ENCODE results near the gene UBLCP1.
"Not testable (repeated sequence)": the region's sequence is repeated elsewhere in the genome, so short reads cannot be mapped to it uniquely, and the experiment has no call there.

UBLCP1 gene

DNA sequence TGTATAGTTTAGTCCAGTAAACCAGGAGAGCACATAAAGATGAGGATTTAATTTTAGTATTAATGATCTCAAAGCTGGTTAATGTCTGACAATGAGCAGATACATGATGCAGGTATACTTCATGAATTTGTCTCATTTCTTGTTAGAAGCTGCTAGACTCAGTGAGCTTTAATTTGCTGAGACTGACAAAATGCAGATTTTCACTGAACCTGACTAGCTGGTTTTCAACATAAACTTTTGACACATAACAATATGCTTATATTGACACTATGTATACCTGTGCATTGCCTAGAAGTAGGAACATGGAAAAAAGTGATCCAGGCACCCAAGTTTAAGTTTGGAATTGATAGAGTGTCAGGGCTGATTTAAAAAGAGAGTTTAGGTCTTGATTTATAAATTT lies 10.8 kb downstream of the UBLCP1 start:
- Histone ChIP-seq H3K27ac (ENCODE audit: insufficient read depth, low read depth, low read length, poor library complexity, severe bottlenecking) (no peak overlapping the region), H3K4me3 (ENCODE audit: insufficient read depth, low read depth, low read length) (no peak overlapping the region), H3K27me3 (ENCODE audit: control insufficient read depth, insufficient read depth, low read length, poor library complexity, severe bottlenecking) (no peaks in the 10 kb centered on the region), H3K9me3 (ENCODE audit: control insufficient read depth, low read length) (no peaks in the 10 kb centered on the region), H3K4me1 (ENCODE audit: control insufficient read depth, insufficient read depth, low read length) (no peaks in the 10 kb centered on the region), H3K36me3 (ENCODE audit: control insufficient read depth, insufficient read depth, low read length) (peaks cover 13% of the 10 kb centered on the region)

DNA sequence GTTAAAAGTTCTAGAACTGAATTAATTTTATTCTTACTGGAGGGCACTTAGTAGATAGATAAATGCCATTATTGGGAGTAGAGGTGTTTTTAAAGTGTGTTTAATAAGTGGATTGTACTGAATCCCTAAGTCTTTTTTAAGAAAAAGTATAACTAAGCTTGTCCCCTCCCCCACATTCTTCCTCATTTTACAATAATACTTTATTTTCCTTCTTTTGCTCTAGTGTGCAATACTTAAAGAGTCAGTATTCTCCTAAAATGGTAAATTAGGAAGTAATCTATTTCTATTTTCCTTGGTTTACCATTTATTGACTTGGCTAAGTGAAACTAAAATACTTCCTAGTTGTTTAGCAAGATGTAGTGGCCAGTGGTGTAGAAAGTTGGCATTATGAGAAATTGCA lies 11.6 kb downstream of the UBLCP1 start:
- H3K36me3 ChIP-seq (ENCODE audit: control insufficient read depth, insufficient read depth, low read length): peaks cover 10% of the 10 kb centered on the region
- no peaks in the 10 kb centered on the region for H3K9me3 ChIP-seq (ENCODE audit: control insufficient read depth, low read length)
- no peak overlapping the region for H3K4me3 ChIP-seq (ENCODE audit: insufficient read depth, low read depth, low read length)
- no peaks in the 10 kb centered on the region for H3K4me1 ChIP-seq (ENCODE audit: control insufficient read depth, insufficient read depth, low read length)
- no peaks in the 10 kb centered on the region for H3K27me3 ChIP-seq (ENCODE audit: control insufficient read depth, insufficient read depth, low read length, poor library complexity, severe bottlenecking)
- H3K27ac ChIP-seq (ENCODE audit: insufficient read depth, low read depth, low read length, poor library complexity, severe bottlenecking): no peak overlapping the region

DNA sequence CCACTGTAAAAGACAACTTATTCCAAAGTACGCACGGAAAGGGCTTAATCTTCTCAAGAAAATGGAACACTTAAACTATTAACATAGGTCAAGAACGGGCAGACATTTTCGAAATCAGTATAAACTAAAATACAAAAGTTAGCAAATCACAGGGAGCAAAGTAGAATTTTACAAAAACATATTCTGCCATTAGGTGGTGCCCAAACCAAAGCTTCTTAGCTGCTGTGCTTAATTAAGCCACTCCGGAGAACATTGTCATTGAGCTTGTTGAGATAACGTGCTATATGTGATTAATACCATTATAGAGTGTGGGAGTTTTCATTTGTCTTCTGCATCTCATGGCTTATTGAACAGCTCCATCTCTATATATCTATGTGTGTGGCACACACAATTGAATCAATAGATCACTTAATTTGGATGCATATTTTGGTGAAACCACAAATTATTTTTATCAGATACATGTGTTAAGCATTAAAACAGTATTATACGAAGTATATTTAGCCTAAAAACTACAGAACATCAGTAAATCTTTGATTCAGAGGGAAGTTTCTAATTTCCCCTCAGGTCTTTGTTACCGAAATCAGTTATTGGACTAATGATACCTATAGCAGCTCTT lies 23.4 kb downstream of the UBLCP1 start:
- 85 to 96% methylated on average over 8 of the region's 8 CpGs for WGBS, 2 experiments

DNA sequence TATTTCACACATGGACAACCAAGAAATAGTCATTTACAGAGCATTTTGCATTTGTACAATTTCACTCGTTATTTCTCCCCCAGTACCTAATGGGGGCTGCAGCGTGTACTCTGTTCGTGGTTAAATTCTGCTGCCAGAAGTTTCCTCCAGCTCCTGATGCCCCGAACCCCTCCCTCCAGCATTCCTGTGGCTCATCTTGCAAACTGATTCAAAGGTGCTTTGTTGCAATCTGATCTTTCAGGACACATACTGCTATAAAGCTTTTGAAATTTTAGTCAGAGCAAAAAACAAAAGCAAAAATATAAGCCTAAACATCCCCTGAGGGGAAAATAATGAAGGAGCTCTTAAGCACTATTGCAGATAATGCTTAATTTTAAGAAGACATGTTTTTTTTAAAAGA lies 27.7 kb downstream of the UBLCP1 start:
- Histone ChIP-seq H3K27me3 (ENCODE audit: control insufficient read depth, insufficient read depth, low read length, poor library complexity, severe bottlenecking) (no peaks in the 10 kb centered on the region), H3K36me3 (ENCODE audit: control insufficient read depth, insufficient read depth, low read length) (no peaks in the 10 kb centered on the region), H3K4me1 (ENCODE audit: control insufficient read depth, insufficient read depth, low read length) (no peaks in the 10 kb centered on the region), H3K9me3 (ENCODE audit: control insufficient read depth, low read length) (no peaks in the 10 kb centered on the region), H3K27ac (ENCODE audit: insufficient read depth, low read depth, low read length, poor library complexity, severe bottlenecking) (no peak overlapping the region), H3K4me3 (ENCODE audit: insufficient read depth, low read depth, low read length) (no peak overlapping the region)
- WGBS, 2 experiments: 87 to 88% methylated on average over 4 of the region's 4 CpGs

More for the DNA sequence above, 23.4 kb downstream of the UBLCP1 start:
- Histone ChIP-seq H3K36me3 (ENCODE audit: control insufficient read depth, insufficient read depth, low read length) (no peaks in the 10 kb centered on the region), H3K9me3 (ENCODE audit: control insufficient read depth, low read length) (no peaks in the 10 kb centered on the region), H3K27me3 (ENCODE audit: control insufficient read depth, insufficient read depth, low read length, poor library complexity, severe bottlenecking) (no peaks in the 10 kb centered on the region), H3K4me3 (ENCODE audit: insufficient read depth, low read depth, low read length) (no peak overlapping the region), H3K27ac (ENCODE audit: insufficient read depth, low read depth, low read length, poor library complexity, severe bottlenecking) (no peak overlapping the region), H3K4me1 (ENCODE audit: control insufficient read depth, insufficient read depth, low read length) (no peaks in the 10 kb centered on the region)

DNA sequence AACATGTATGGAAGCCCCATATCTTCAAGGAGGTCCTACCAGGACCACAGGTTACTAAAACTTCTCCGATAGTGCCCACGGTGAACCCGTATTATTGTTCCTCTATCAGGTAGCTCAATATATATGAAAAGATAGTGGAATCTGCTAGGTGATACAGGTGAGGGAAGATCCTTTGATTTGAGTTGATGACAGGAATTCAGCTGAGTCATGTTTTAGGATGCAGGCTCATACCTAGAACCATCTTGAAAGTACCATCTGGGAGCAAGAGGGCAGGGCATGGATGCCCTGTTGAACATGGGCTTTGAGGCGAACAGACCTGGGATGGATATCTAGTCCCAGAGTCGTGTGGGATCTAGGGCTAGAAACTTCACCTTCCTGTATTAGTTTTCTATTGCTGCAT lies 31.8 kb downstream of the UBLCP1 start:
- Histone ChIP-seq H3K4me1 (ENCODE audit: control insufficient read depth, insufficient read depth, low read length) (no peaks in the 10 kb centered on the region), H3K27me3 (ENCODE audit: control insufficient read depth, insufficient read depth, low read length, poor library complexity, severe bottlenecking) (no peaks in the 10 kb centered on the region), H3K9me3 (ENCODE audit: control insufficient read depth, low read length) (no peaks in the 10 kb centered on the region), H3K27ac (ENCODE audit: insufficient read depth, low read depth, low read length, poor library complexity, severe bottlenecking) (no peak overlapping the region), H3K36me3 (ENCODE audit: control insufficient read depth, insufficient read depth, low read length) (no peaks in the 10 kb centered on the region), H3K4me3 (ENCODE audit: insufficient read depth, low read depth, low read length) (no peak overlapping the region)
- 94 to 95% methylated on average over 5 of the region's 5 CpGs for WGBS, 2 experiments

DNA sequence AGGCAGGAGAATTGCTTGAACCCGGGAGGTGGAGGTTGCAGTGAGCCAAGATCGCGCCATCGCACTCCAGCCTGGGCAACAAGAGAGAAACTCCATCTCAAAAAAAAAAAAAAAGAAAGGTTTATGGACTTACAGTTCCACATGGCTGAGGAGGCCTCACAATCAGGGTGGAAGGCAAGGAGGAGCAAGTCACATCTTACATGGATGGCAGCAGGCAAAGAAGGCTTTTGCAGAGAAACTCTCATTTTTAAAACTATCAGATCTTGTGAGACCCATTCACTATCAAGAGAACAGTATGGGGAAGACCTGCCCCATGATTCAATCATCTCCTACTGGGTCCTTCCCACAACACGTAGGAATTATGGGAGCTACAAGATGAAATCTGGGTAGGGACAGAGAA lies 34.2 kb downstream of the UBLCP1 start:
- not testable (repeated sequence) for H3K27me3 ChIP-seq (ENCODE audit: control insufficient read depth, insufficient read depth, low read length, poor library complexity, severe bottlenecking); H3K4me1 ChIP-seq (ENCODE audit: control insufficient read depth, insufficient read depth, low read length); H3K4me3 ChIP-seq (ENCODE audit: insufficient read depth, low read depth, low read length); H3K27ac ChIP-seq (ENCODE audit: insufficient read depth, low read depth, low read length, poor library complexity, severe bottlenecking); H3K9me3 ChIP-seq (ENCODE audit: control insufficient read depth, low read length); H3K36me3 ChIP-seq (ENCODE audit: control insufficient read depth, insufficient read depth, low read length)
- WGBS, 2 experiments: 90 to 97% methylated on average over 2 to 5 of the region's 5 CpGs

DNA sequence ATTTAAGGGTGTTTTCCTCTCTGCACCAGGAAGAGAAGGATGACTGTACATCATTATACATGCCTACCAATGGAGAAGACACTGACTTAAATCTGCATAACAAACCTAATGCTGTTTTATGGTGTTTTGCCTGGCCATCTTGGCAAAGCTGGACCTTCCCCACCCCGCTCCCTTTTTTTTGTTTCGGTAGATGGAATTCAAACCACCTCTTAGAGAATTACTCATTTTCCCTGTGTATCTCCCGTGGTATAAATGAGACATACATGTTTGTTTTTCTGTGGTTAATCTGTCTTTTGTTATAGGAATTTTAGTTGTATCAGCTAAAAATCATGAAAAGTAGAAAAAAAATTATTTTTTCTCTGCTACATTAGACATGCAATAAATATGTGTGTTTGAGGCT lies 38.4 kb downstream of the UBLCP1 start:
- Histone ChIP-seq H3K9me3 (ENCODE audit: control insufficient read depth, low read length) (no peaks in the 10 kb centered on the region), H3K27me3 (ENCODE audit: control insufficient read depth, insufficient read depth, low read length, poor library complexity, severe bottlenecking) (no peaks in the 10 kb centered on the region), H3K4me3 (ENCODE audit: insufficient read depth, low read depth, low read length) (no peak overlapping the region), H3K4me1 (ENCODE audit: control insufficient read depth, insufficient read depth, low read length) (no peaks in the 10 kb centered on the region), H3K27ac (ENCODE audit: insufficient read depth, low read depth, low read length, poor library complexity, severe bottlenecking) (no peak overlapping the region), H3K36me3 (ENCODE audit: control insufficient read depth, insufficient read depth, low read length) (no peaks in the 10 kb centered on the region)
- WGBS, 2 experiments: 83 to 87% methylated on average over 3 of the region's 3 CpGs

DNA sequence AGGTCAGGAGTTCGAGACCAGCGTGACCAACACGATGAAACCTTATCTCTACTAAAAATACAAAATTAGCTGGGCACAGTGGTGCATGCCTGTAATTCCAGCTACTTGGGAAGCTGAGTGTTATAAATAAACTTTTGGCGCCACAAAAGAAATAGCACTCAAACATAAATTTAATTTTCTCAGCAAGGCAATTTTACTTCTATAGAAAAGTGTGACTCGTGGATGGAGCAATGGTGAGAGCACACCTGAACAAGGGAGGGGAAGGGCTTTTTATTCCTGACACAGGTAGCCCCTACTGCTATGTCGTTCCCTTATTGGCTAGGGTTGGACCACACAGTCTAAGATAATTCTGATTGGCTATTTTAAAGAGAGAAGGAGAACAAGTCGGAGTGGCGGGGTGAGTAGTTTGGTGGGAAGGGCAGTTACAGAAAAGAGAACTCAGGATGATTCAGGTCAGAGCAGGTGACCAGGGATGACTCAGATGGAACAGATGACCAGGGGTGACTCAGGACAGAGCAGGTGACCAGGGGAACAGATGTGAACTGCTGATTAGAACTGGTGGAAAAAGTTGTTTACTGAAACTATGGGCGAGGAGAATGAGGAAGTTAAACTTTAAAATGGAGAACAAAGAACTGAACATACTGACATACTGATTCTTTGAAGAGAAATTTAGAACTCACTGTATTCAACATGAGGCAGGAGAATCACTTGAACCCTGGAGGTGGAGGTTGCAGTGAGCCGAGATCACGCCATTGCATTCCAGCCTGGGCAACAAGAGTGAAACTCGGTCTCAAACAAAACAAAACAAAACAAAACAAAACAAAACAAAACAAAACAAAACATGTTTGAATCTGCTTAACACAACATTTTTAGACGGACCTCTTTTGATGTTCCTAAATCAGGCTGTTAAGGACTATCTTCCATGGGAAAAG lies 39.1 kb downstream of the UBLCP1 start:
- H3K9me3 ChIP-seq (ENCODE audit: control insufficient read depth, low read length); H3K36me3 ChIP-seq (ENCODE audit: control insufficient read depth, insufficient read depth, low read length); H3K27me3 ChIP-seq (ENCODE audit: control insufficient read depth, insufficient read depth, low read length, poor library complexity, severe bottlenecking); H3K27ac ChIP-seq (ENCODE audit: insufficient read depth, low read depth, low read length, poor library complexity, severe bottlenecking); H3K4me1 ChIP-seq (ENCODE audit: control insufficient read depth, insufficient read depth, low read length); H3K4me3 ChIP-seq (ENCODE audit: insufficient read depth, low read depth, low read length): not testable (repeated sequence)
- 88 to 91% methylated on average over 12 to 13 of the region's 13 CpGs for WGBS, 2 experiments

DNA sequence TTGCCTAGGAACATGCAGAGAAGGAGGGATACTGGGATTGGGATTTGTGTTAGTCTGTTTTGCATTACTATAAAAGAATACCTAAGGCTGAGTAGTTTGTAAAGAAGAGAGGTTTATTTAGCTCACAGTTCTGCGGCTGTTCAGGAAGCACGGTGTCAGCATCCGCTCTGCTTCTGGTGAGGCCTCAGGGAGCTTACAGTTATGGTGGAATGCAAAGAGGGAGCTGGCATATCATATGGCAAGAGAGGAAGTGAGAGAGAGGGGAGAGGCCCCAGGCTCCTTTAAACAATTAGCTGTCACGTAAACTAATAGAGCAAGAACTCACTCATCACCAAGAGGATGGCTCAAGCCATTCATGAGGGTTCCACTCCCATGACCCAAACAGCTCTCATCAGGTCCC lies 40.2 kb downstream of the UBLCP1 start:
- H3K4me1 ChIP-seq (ENCODE audit: control insufficient read depth, insufficient read depth, low read length): no peaks in the 10 kb centered on the region
- no peak overlapping the region for H3K4me3 ChIP-seq (ENCODE audit: insufficient read depth, low read depth, low read length)
- H3K36me3 ChIP-seq (ENCODE audit: control insufficient read depth, insufficient read depth, low read length): no peaks in the 10 kb centered on the region
- no peak overlapping the region for H3K27ac ChIP-seq (ENCODE audit: insufficient read depth, low read depth, low read length, poor library complexity, severe bottlenecking)
- no peaks in the 10 kb centered on the region for H3K9me3 ChIP-seq (ENCODE audit: control insufficient read depth, low read length)
- peaks cover 4% of the 10 kb centered on the region for H3K27me3 ChIP-seq (ENCODE audit: control insufficient read depth, insufficient read depth, low read length, poor library complexity, severe bottlenecking)
- 93 to 94% methylated on average over 4 of the region's 4 CpGs for WGBS, 2 experiments

DNA sequence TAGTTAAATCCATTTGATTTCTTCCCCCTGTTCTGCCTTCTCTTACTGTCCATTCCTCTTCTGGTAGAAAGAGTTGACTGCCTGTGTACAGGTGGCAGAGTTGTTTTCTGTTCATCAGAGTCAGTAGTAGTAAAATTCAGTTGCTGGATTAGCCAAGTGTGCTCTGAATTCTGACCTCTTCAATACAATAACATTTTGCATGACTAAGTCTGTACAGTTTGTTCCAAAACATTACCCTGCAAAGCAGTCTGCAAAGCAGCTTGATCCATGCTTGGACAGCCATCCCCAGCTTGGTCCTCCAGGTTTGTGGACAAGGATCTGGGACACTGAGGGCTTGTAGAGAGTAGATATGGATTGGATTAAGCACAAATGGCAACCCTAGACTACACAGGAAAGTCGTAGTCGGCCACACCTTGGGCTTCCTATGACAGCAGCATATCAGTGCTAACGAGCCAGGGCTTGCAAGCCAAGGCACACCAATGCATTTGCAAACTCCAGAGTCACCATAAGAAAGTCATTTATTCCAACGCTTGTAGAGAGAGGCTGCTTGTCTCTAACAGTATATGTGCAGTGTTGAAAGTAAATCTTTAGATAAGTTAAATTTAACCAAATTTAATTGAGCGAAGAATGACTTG lies 42.0 kb downstream of the UBLCP1 start:
- no peaks in the 10 kb centered on the region for H3K36me3 ChIP-seq (ENCODE audit: control insufficient read depth, insufficient read depth, low read length)
- 89 to 93% methylated on average over 4 to 5 of the region's 5 CpGs for WGBS, 2 experiments

More for the DNA sequence above, 42.0 kb downstream of the UBLCP1 start:
- Histone ChIP-seq H3K9me3 (ENCODE audit: control insufficient read depth, low read length) (no peaks in the 10 kb centered on the region), H3K27me3 (ENCODE audit: control insufficient read depth, insufficient read depth, low read length, poor library complexity, severe bottlenecking) (peaks cover 22% of the 10 kb centered on the region), H3K4me1 (ENCODE audit: control insufficient read depth, insufficient read depth, low read length) (no peaks in the 10 kb centered on the region), H3K27ac (ENCODE audit: insufficient read depth, low read depth, low read length, poor library complexity, severe bottlenecking) (no peak overlapping the region), H3K4me3 (ENCODE audit: insufficient read depth, low read depth, low read length) (no peak overlapping the region)
